GM20000 (cell line): ENCODE data around the gene SIK2.

Experiments
- DNase-seq: peaks from one replicate; pipeline ENCODE4 v3.0.0; 2012; ENCODE audit warnings: low spot score
- TF ChIP-seq, protein P1 (sequence below): IDR thresholded peaks from 2 replicates; pipeline ENCODE4 v1.5.1; 2012; ENCODE audit warnings: mild to moderate bottlenecking, control low read depth; ENCODE audit errors: extremely low read depth, missing control alignments

Gene SIK2

DNA sequence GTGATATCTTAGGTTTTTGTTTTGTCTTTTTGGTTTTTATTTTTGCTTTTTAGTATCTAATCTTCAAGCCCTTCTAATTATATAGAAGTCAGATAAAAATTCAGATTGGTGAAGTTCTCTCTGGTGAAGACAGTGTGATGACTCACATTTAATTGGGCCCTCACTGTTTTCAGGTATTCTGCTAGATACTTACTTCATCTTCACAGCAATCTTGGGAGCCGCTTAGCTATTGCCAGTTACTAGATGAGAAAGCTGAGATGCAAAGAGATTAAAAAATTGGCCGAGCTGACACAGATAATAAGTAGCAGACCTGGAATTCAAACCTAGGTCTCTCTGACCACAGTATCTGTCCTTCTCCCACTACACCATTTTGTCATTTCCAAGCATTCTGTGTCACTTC, 88.9 kb downstream of the SIK2 start:
- DNase-seq, result no peak

DNA sequence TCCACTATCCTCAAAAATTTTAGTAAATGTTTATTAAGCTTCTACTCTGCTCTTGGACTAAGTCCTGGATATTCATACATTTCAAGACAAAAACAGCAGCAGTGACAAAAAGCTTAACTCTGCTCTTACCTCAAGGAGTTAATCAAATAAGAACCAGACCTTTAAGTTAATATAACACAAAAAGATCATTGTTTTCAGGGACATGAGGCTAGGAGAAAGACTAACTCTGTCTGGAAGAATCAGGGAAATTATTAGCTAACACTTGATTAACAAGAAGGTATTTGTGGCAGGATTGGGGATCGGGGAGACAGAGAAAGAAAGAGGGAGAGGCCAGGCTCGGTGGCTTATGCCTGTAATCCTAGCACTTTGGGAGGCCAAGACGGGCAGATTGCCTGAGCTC, 89.5 kb downstream of the SIK2 start:
- no peak for DNase-seq
- TF ChIP-seq, protein P1, sequence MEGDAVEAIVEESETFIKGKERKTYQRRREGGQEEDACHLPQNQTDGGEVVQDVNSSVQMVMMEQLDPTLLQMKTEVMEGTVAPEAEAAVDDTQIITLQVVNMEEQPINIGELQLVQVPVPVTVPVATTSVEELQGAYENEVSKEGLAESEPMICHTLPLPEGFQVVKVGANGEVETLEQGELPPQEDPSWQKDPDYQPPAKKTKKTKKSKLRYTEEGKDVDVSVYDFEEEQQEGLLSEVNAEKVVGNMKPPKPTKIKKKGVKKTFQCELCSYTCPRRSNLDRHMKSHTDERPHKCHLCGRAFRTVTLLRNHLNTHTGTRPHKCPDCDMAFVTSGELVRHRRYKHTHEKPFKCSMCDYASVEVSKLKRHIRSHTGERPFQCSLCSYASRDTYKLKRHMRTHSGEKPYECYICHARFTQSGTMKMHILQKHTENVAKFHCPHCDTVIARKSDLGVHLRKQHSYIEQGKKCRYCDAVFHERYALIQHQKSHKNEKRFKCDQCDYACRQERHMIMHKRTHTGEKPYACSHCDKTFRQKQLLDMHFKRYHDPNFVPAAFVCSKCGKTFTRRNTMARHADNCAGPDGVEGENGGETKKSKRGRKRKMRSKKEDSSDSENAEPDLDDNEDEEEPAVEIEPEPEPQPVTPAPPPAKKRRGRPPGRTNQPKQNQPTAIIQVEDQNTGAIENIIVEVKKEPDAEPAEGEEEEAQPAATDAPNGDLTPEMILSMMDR, result no peak

More for the DNA sequence above, 88.9 kb downstream of the SIK2 start:
- TF ChIP-seq, protein P1, result no peak

DNA sequence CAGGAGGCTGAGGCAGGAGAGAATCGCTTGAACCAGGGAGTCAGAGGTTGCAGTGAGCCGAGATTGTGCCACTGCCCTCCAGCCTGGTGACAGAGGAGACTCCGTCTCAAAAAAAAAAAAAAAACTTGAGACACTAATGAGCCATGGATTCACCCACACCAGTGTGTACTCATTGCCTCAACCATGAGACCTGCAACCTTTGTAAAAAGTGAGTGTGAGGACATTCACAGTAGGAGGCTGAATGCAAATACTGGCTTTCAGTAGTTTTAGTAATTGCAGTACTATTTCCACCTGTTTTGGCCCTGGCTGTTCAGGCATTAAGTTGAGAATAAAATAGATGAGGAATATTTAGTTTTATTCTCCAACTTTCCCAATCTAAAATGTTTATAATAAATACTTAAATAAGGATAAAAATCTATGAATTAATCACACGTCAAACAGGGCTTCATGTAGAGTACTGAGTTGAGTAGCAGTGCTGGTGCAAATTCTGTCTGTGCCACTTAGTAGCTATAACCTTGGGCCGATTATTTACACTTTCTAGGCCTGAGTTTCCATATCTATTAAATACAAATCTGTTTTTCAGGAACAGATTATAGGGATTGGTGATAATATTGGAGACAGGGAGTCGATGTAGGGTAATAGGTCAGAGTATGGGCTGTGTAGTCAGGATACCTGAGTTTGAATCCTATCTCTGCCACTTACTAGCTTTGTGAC, 91.1 kb downstream of the SIK2 start:
- TF ChIP-seq, protein P1, result no peak

DNA sequence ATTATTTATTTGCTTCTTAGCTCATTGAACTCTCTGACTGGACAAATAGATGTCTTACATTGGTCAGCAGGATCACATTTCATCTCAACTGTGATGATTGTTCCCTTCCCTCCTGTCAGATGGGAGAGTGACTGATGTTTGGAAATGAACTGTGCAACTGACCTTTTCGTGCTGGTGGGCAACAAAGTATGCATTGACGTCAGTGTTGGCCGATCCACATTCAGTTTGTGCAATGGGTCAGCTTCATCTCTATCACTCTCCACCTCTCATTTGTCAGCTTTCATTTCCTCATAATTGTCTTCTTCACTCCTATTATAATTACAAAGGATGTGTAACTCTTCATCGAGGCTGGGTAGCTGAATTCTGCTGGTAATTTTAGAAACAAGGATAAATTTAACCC, 92.6 kb downstream of the SIK2 start:
- peak; percentile 5 for DNase-seq
- TF ChIP-seq, protein P1, result no peak

More for the DNA sequence above, 91.1 kb downstream of the SIK2 start:
- no peak for DNase-seq

DNA sequence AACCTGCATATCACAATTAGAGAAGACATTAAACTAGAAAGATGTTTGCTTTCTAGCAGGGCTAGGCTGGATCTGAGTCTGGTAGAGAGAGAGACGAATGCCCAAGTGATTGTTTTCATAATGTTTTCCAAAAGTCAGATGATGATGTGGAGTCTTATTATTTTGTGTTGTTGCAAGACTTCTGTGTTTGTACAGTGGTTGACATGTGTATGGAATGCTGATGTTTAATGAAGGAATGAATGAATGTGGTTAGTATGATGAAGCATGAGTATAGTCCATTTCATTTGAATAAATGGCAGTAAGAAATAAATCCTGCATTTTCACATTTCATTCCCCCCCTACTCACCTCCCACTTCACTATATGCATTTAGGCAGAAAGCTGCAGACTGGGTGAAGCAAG, 94.3 kb downstream of the SIK2 start:
- no peak for DNase-seq

DNA sequence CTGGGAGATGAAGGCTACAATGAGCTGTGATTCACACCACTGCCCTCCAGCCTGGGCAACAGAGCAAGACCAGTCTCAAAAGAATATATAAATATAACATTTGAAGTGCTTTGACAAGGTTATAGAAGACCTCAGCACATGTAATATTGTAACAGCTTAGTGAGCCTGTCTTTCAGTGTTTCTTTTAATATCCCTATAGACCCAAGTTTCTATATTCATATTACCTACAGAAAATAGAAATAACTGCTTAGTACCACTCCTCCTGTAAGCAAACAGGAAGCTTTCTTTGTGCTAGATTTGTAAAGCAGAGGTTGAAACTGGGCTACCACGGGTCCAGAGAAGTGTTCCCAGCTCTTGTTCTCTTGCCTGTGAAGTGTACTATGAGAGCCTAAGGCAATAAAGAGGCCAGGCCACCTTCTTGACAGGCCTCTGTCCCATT, 95.7 kb downstream of the SIK2 start:
- TF ChIP-seq, protein P1, result no peak
- DNase-seq, result peak; percentile 8

More for the DNA sequence above, 94.3 kb downstream of the SIK2 start:
- TF ChIP-seq, protein P1, result no peak

DNA sequence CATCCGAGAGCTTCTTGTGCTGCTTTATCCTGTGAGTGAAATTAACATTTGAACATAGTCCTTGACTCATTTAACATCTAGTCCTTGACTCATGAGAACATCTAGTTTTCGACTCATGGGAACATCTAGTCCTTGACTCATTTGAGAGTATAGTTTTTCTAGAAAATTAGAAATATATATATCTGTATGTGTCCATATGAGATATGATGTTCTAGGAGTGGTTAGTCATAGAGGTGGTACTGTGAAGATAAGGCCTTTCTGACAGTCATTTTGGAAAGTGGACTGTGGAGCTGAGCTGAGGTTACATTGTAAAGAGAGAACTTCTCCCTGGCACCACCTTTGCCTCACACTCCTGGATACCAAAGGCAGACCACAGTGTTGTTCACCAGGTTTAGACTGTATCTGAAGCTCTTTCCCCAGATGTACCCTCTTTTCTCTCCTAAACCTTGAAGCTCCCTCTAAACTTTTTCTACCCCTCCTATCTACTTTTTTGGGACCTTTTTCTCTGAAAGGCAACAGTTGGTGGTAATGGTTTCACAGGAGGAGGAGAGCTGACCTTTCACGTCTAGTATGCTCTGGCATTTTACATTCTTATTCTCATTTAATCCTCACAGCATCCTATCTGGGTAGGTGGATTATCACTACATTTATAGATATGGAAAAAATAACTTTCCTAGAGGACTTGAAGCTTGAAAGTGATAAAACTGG, 96.8 kb downstream of the SIK2 start:
- TF ChIP-seq, protein P1, result no peak
- DNase-seq, result no peak
